Astrocyte of the cerebellum (primary cell): ENCODE measurements around the gene GAP43.

Experiments used
- DNase-seq: peaks from one replicate; pipeline ENCODE4 v3.0.0-alpha.2; 2011; ENCODE audit warnings: low read depth
- H3K4me3 ChIP-seq: 2 replicates; pipeline ENCODE4 v1.5.1; 2011; ENCODE audit warnings: mild to moderate bottlenecking, low read depth, low read length, moderate library complexity
- CTCF ChIP-seq: IDR thresholded peaks from 2 replicates; pipeline ENCODE4 v1.5.1; 2012; ENCODE audit warnings: low read length, low read depth, moderate library complexity, mild to moderate bottlenecking; ENCODE audit errors: missing control alignments
- in situ Hi-C: cut with HindIII; loops from 2 replicates; pipeline ENCODE4 v1.10.0; 2017; ENCODE audit warnings: low sequenced_read_pairs

GAP43 gene

DNA sequence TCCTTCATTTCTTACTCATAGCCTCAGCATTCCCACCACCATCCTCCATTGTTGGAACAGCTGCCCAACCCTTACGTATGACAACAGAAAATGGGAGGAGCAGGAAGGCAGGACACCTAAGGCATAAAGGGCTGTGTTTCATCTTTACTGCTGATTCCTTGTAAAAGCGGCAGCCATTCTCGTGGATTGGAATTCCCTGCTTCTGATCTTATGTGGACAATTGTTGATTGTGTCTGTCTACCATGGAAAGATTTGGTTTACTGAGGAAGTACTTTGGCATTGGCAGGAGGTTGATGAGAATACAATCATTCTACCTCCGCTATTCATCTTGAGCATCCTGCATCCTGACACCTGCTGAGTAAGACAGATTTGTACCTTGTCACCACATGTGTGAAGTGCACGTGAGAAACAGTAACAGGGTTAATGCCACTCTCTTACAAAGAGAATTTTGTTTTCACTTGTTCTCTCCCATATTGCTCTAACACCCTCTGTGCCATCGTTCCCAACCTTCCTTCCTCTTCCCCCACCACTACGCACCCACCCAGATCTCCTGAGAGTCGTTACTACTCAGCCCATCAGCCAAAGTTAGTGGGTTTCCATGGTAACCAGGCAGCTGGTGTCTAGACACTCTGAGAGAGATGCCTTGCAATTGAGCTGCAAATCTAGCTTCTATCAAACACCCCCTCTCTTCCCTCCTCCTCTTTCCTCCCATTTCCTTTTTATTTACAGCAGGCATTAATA lies 75.7 kb downstream of the GAP43 start:
- H3K4me3 ChIP-seq: no peak overlapping the region
- in situ Hi-C loops: no loop called here
- TF ChIP-seq CTCF: no peak
- no peak for DNase-seq

GRCh38 chr3:115699706-115700105 lies 76.4 kb downstream of the GAP43 start:
- no peak overlapping the region for H3K4me3 ChIP-seq
- TF ChIP-seq CTCF: no peak
- DNase-seq: no peak
- in situ Hi-C loops: no loop called here

- no peak overlapping the region for H3K4me3 ChIP-seq
- no peak for TF ChIP-seq CTCF
- DNase-seq: no peak
- in situ Hi-C loops: no loop called here
Measured at GRCh38 chr3:115702598-115702997, 79.3 kb downstream of the GAP43 start.

- TF ChIP-seq CTCF: no peak
- H3K4me3 ChIP-seq: no peak overlapping the region
- no peak for DNase-seq
- in situ Hi-C loops: no loop called here
Measured at GRCh38 chr3:115704661-115705338, 81.5 kb downstream of the GAP43 start.

- no peak for DNase-seq
Measured at GRCh38 chr3:115706311-115706829, 83.1 kb downstream of the GAP43 start.

GRCh38 chr3:115708540-115708939 lies 85.2 kb downstream of the GAP43 start:
- H3K4me3 ChIP-seq: no peak overlapping the region
- no peak for TF ChIP-seq CTCF
- DNase-seq: no peak
- in situ Hi-C loops: no loop called here

More at GRCh38 chr3:115706311-115706829, 83.1 kb downstream of the GAP43 start:
- no peak for TF ChIP-seq CTCF
- in situ Hi-C loops: no loop called here
- H3K4me3 ChIP-seq: no peak overlapping the region
